ENCODE data around the gene GPER1.
"Not testable (repeated sequence)": the region's sequence is repeated elsewhere in the genome, so short reads cannot be mapped to it uniquely, and the experiment has no call there.

The GPER1 gene

DNA sequence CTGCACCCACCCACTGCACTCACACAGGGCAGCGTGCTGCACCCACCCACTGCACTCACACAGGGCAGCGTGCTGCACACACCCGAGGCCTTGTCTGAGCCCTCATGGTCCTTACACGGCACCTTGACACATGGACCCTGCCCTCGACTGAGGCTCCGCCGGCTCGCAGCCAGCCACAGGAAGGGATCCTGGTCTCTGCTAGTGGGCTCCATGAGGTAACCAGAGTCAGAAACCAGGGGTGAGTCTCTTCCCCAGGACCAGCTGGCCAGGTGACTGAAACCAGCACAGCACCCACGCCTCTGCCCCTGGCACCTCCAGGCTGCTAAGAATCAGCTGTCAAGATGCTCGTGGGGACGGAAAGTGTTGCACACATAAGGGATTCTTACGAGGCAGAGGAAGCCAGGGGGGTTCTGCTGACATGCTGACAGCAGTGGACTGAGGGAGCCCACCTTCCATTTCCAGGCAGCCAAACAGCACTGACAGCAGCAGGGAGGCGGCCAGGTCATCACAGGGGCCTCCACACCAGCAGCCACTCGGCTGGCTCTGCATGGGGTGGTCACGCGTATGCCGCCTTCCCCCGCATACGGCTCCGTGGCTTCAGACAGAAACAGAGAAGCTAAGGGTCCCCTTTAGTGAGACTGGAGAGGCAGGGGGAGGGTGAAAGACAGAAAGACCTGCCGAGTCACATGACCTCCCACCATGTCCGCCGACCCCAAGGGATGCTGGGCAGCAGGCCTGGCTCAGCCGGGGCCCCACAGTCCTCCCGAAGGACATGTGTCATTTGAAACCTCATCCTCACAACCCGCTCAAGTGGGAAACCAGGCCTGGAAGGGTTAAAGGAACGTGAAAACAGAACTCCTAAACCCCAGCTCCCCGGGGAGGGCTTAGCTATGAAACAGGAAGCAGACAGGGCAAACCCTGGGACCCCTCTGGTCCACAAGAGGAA is 34.2 kb downstream of the GPER1 start:
- no peak for DNase-seq

DNA sequence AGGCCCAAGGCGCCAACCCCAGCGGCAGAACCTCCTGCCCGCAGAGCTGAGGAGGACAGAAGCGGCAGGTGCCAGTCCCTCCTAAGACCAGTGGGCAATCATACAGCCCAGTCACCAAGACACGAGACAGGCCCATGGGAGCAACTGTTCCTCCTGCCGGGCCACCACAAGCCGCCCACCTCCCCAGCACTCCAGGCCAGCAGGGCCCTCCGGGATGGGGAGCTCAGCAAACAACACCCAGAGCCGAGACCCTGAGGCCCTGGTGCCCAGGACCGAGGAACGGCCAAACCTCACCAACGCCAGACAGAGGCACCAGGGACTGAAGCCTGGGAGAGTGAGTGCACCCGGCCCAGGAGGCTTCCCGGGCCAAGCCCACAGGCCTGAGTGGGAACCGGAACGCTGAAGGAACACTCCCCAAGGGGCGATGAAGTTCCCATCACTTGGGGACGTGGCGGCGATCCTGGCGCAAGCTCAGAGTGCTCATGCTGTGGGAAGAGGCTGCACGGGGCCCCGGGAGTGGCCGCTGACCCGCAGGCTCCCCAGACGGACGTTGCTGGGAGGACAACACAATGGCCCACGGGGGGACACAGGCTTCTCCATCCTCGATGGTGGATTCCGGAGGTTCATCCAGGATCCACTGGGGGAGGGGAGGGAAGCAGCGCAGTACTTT is 35.1 kb downstream of the GPER1 start:
- DNase-seq = no peak

DNA sequence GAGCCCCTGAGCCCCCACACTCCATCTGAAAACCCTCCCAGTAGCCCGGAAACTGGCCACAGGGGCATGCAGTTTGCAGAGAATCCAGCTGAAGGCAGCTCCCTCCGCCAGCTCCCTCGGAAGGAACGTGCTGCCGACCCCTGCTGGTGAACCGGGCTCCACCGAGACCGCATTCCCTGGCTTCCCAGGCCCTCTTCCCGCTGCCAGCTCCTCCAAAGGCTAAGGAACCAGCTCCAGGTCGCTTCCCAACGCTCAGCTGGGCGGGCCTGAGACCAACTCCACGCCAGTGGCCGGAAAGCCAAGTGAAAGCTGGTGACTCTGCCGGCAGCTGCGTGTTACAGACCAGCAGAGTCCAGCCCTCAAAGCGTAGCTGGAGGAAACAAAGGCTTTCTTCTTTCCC is 35.8 kb downstream of the GPER1 start:
- DNase-seq = no peak

DNA sequence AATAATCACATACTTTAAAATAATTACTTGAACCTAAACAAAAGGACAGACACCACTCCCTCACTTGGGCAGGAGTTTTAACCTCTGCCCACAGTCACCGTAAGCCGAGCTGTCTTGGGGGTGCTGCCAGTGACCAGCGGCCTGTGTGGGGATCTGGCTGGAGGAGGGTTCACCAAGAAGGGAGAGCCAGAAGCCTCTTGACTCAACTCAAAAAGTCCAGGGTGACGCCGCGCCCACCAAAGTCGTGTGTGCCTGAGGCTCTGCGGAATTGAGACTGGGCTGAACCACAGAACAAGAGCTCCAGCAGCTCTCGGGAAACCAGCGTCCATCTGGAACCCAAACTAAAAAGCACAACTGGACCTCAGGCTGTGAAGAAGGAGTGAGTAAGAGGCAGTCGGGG is 36.3 kb downstream of the GPER1 start:
- DNase-seq = no peak

DNA sequence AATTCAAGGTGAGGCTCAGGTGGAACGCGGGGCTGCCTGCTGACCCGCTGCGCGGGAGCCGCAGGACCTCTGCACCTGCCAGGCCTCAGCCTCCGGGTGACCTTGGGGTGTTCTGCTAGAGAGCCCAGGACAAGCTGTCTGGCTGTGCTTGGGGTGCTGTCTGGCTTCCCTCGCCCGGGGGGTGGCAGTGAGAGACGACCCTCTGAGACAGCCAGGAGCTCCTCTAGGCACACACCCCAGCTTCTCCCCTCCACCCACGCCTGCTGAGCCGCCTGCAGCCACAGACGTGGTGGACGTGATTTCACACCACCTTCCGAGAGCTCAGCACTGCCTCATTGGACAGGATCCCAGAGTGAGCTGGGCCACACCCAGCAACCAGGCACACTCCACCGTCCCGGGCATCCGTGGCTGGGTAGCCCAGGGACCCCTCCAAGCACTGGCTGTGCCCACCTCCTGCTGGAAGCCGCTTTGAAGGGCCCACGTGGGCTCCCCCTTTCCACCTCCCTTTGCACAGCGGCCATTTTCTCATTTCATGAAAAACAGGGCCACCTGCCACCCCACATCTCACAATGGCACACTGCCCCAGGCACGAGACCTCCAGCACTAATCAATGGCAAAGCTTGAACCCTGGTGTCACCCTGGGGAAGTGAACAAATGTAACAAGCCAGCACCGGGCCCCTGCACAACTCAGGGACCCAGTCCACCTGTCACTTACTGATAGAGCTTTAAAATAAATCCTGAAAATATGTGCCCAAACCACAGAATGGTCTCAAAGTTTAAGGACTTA is 37.1 kb downstream of the GPER1 start:
- DNase-seq = no peak

DNA sequence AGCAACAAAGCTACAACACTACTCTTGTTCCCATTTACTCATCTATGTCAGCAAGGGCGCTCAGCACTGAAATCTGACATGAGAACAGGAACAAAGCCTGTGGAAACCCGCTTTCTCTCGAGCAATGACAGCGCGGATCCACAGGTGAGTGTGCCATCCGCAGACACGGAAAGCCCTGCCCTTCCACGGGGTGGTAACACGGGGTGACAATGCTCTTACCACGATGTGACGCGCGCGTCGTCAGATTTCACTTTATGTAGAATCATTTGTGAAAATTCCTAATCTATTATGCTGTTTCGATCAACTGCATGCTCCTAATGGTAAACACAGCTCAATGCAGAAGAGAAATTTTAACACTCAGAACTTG is 37.7 kb downstream of the GPER1 start:
- DNase-seq = no peak

DNA sequence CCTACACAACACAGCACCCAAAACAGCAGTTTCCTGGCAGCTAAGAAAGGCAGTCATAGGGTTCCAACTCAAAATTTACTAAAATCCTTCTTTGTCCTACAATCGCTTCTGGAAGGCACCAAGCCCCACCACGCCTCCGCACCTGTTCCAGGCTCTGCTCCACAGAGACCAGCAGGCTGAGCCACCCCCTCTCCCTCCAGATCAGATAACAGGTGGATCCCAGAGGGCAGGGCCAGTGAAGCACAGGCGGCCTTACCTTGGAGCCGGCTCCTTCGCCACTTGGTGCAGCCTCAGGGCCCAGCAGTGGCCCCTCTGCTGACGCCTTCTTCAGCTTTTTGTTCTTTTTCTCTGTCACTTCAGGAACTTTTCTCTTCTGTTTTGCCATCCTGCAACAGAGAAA is 39.1 kb downstream of the GPER1 start:
- no peak for DNase-seq

DNA sequence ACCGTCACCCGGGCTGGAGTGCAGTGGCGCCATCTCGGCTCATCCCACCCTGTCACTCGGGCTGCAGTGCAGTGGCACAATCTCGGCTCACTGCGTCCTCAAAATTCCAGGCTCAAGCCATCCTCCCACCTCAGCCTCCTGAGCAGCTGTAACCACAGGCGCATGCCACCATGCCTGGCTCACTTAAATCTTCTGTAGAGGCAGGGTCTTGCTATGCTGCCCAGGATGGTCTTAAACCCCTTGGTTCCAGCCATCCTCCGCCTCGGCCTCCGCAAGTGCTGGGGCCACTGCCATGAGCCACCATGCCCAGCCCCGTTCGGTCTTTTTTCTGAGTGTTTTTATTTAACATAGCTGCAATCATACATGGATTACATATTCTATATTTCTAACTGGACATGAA is 41.5 kb downstream of the GPER1 start:
- no peak for DNase-seq

DNA sequence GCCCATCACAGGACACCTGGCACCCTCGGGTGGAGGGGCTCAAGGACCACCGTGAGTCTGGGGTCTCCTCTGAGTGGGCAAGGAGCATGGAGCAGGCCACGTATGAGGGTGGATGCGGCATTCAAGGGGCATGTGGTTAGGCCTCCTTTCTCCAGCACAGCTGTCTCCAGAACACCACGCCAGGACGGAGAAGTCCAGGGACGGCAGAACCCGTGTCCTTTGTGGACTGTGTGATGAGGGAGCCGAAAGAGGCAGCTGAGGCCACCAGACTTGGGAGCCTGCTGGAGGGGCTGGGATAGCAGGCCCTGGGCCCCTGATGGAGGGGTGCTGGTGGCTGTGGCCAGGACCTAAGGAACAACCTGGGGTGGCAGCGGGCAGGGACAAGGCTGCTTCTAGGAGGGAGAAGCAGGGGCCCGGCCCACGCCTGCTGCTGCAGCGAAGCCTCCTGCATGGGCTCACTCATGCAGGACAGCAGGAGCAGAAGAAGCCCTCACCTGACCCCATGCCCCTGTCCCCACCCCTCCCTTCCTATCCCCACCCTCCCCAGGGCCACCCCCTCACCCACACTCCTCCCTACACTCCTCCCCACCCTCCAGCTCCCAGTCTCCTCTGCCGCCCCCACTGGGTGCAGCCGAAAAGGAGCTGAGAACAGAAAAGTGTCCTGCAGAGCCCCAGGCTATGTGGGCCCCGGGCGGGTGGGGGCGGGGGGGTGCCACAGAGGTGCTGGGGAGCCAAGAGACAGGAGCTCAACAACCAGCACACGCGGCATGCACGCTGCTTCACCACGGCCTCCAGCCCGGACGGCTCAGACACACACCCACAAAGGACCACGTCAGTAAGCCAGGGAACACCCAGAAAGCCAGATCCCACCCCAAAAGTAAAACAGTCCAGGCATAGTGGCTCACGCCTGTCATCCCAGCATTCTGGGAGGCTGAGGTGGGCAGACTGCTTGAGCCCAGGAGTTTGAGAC is 42.4 kb downstream of the GPER1 start:
- no peak for DNase-seq

DNA sequence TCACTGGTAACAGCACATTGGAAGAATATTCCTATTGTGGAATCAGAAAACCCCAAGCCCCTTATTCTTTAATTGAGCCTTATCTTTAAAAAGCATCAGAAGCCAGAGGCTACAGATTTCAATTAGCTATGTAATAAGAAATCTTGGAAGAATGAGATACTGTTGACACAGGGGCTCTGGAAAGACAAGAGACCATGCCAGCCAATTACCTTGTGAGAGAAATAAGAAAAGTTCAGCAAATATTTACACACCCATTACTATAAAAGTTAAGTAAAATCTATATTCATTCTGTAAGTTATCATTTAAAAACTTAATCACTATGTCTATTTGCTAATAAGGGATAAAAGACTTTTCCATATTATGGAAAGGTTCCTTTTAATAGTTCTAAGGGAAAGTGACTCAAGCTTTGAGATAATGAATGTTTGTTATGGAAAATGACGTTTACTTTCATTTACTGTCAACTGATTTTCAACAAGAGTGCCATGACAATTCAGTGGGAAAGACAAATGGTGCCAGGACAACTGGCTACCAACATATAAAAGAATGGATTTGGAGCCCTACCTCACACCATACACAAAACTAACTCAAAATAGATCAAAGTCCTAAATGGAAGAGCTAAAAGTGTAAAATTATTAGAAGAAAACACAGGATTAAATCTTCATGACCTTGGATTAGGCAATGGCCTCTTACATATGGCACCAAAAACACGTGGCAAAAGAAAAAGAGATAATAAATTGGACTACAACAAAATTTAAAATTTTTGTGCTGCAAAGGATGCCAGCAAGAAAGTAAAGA is 43.8 kb downstream of the GPER1 start:
- DNase-seq = no peak

DNA sequence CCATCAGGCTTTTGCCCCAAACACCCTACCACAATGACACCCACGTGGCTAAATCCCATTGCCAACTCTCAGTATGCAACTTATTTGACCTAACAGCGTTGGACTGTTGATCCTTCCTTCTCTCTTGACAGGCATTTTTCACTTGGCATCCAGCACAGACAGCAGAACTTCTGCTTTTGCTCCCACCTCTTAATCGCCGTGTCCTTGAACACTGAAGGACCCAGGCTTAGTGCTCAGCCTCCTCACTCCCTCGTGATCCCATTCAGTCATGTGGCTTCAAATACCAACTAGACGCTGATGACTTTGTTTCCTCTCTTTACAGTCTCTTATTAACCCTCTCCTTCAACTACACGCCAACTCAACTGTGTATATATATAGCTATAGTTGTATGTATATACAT is 47.0 kb downstream of the GPER1 start:
- no peak for DNase-seq

DNA sequence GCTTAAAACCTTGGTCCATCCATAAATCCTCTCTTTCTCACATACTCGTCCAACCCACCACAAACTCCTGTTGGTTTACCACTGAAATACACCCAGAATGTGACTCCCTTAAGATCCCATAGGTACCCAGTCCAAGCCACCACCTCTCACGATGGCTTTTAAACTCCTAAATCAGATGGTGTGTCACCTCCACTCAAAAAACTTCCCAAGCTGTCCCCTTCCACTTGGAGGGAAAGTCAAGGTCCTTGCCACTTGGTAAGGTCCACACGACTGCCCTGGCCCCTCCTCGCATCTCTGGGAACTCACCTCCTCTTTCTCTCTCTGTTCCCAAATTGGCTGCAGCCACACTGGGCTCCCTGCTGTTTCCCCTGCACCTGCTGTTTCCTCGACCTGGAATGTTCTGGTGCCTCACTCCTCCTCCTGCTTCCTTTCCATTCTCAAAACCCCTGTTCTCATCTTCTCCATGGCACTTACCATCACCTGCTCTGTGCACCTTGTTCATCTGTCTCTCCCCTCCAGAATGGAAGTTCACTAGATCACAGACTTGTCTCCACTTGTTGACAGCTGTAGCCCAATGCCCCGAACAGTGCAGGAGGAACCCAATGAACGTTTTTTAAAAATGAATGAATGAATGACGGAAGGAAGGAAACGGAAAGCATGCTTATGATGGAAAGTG is 49.1 kb downstream of the GPER1 start:
- DNase-seq = no peak

DNA sequence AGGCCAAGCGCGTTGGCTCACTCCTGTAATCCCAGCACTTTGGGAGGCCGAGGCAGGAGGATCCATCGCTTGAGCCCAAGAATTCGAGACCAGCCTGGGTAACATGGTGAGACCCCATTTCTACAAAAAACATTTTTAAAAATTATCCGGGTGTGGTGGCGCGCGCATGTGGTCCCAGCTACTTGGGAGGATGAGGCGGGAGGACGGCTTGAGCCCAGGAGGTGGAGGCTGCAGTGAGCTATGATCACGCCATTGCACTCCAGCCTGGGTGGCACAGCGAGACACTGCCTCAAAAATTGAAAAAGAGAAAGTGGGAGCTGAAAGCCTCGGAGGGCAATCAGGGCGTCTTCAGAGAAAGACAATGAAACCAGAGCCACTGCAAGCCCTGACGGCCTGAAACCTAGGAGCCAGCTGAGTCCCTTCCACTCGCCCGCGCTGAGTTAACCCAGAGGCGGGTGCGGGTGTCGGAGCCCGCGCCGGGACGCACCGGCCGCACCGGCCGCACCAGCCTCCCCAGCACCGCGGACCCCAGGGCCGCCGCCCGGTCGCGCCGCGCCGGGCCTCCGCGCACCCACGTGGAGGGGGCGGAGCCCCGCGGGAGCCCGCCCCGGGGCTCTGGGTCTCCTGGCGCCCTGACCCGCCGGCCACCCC is 49.7 kb downstream of the GPER1 start:
- DNase-seq = peak; percentile 22

DNA sequence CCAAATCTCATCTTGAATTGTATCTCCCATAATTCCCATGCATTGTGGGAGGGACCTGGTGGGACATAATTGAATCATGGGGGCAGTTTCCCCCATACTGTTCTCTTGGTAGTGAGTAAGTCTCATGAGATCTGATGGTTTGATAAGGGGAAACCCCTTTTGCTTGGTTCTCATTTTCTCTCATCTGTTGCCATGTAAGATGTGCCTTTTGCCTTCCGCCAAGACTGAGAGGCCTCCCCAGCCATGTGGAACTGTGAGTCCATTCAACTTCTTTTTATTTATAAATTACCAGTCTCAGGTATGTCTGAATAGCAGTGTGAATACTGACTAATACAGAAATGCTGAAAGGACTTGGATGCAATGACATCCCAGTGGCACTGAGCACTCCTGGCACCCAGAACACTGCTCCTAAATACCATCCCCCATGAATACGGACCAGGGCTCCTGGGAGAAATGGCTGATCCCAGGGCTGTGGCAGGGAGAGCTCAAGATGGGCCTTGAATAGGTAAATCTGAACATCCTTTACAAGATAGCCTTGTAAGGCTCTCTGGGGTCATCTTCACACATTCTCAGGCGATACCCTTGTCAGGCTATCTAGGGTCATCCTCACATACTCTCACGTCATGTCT is 52.7 kb downstream of the GPER1 start:
- peak; percentile 25 for DNase-seq

DNA sequence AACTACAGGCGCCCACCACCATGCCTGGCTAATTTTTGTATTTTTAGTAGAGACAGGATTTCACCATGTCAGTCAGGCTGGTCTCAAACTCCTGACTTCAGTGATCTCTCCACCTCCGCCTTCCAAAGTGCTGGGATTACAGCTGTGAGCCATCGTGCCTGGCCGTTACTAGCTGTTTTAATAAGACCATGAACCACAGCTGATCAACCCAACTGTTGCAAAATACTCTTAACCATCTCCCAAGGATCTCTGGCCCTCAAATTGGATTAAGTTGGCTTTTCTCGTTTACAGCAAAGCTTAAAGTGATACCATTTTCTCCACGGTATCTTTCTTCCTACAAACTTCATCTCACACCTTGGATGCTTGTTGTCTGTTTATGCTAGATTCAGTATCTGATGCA is 53.7 kb downstream of the GPER1 start:
- DNase-seq = no peak

DNA sequence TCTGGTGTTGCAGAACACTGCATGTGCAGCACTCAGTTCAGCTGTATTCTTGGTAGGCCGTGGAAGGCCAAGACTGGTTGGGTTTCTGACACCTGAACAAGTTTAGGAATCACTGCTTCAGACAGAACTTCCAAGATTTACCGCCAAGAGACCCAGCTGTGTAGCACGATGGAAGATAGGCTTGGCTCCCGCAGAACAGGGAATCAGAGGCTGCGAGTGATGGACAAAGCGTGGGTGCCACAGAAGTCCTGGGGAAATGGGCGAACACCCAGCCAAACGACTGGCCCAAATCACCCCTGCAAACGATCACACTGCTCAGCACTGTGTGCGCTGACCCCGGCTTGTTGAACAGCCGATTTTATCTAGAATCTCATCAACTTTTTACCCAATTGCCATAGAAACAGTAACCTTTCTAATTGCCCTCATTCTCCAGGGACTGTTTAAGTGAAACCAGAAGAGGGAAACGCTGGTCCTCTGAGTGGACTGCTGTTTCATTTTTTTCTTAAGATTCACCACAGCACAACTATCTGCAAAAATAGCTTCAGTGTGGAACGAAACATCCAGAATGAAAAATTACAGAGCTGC is 54.2 kb downstream of the GPER1 start:
- DNase-seq = no peak

DNA sequence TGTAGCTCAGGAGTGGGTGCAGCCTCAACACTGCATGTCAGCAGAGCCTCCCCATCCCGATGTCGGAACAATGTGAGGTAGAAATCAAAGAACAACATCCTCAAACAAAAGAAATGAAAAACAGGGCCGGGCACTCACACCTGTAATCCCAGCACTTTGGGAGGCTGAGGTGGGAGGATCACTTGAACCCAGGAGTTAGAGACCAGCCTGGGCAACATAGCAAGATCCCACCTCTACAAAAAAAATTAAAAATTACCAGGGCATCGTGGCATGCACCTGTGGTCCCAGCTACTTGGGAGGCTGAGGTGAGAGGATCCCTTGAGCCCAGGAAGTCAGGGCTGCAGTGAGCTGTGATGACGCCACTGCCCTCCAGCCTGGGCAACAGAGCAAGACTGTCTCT is 55.1 kb downstream of the GPER1 start:
- DNase-seq = not testable (repeated sequence)
